Stimulated activated CD8-positive, alpha-beta memory T cell treated with anti-CD3 and anti-CD28 coated beads, Interleukin-4, amount 100 ng/mL, for 48 hours (primary cell): ENCODE results near the gene PPIP5K1.

Source experiments
- DNase-seq: peaks from one replicate; pipeline ENCODE4 v3.0.0-alpha.2; 2020

The PPIP5K1 gene

GRCh38 chr15:43517354-43518196 is 72.4 kb downstream of the PPIP5K1 start, which contains the start of gene MAP1A:
TSS of gene MAP1A (plus strand) at chr15:43517608. CDS start at chr15:43521474, 3,866 bp downstream.
- no peak for DNase-seq

- DNase-seq = no peak
Measured at GRCh38 chr15:43516801-43517353, 73.1 kb downstream of the PPIP5K1 start.

GRCh38 chr15:43516185-43516584 is 73.8 kb downstream of the PPIP5K1 start:
- no peak for DNase-seq

- DNase-seq = no peak
Measured at GRCh38 chr15:43515741-43516140, 74.3 kb downstream of the PPIP5K1 start.

GRCh38 chr15:43514241-43515057 is 75.6 kb downstream of the PPIP5K1 start:
- peak; percentile 32 for DNase-seq

- DNase-seq = no peak
Measured at GRCh38 chr15:43513550-43513949, 76.5 kb downstream of the PPIP5K1 start.

GRCh38 chr15:43511012-43511885 is 78.8 kb downstream of the PPIP5K1 start:
- no peak for DNase-seq

GRCh38 chr15:43510200-43511011 is 79.6 kb downstream of the PPIP5K1 start:
- peak; percentile 97 for DNase-seq

GRCh38 chr15:43509660-43510199 is 80.3 kb downstream of the PPIP5K1 start:
- DNase-seq = no peak

- DNase-seq = no peak
Measured at GRCh38 chr15:43508991-43509659, 80.9 kb downstream of the PPIP5K1 start.

- DNase-seq = no peak
Measured at GRCh38 chr15:43508421-43508820, 81.6 kb downstream of the PPIP5K1 start.

- no peak for DNase-seq
Measured at GRCh38 chr15:43505738-43506137, 84.3 kb downstream of the PPIP5K1 start.

- no peak for DNase-seq
Measured at GRCh38 chr15:43499635-43500034, 90.4 kb downstream of the PPIP5K1 start.

- DNase-seq = no peak
Measured at GRCh38 chr15:43498990-43499389, 91.0 kb downstream of the PPIP5K1 start.

- no peak for DNase-seq
Measured at GRCh38 chr15:43493703-43494472, 96.1 kb downstream of the PPIP5K1 start.

GRCh38 chr15:43492673-43493601 is 97.1 kb downstream of the PPIP5K1 start, which contains the start of gene TP53BP1:
TSS of gene TP53BP1 (minus strand) at chr15:43493156. CDS start at chr15:43493043, 113 bp downstream.
- DNase-seq = peak; percentile 97

- DNase-seq = no peak
Measured at GRCh38 chr15:43492266-43492665, 97.7 kb downstream of the PPIP5K1 start.

GRCh38 chr15:43489191-43489590 is 100.8 kb downstream of the PPIP5K1 start:
- DNase-seq = no peak

GRCh38 chr15:43488790-43489189 is 101.2 kb downstream of the PPIP5K1 start:
- DNase-seq = no peak
